HG03045 (cell line): ENCODE measurements around the gene RBPJ.
"Not testable (repeated sequence)": the region's sequence is repeated elsewhere in the genome, so short reads cannot be mapped to it uniquely, and the experiment has no call there.

Source experiments
- ATAC-seq: cut with Tn5 transposase; IDR thresholded peaks from one replicate; pipeline ENCODE4 v1.9.1; 2021; ENCODE audit warnings: mild to moderate bottlenecking, moderate library complexity; ENCODE audit not compliant: unreplicated experiment

RBPJ gene

DNA sequence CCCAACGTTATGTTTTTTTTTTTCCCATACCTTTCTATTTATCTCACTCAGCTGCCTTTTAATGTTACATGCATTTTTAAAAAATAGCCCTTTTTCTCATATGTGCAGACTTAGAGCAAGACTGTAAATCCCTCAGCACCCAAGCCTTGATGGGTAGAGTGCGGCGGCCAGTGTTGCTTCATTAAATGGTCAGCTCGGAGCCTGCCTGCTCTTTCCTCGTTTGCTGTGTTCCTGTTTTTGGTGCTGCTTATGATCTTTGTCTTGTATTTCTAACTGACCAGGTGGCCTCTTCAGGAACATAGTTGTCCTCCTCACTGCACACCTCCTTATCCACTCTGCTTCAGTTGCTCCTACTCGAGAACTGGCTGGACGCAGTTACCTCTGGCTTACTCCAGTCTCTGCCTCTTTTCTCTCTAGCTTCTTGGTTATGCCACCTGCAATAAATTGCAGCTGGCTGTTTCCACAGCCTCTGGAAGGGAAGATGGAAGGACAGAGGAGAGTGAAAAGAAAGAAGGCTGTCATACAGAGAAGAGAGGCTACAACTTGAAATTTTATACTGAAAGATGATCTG is 10.7 kb downstream of the RBPJ start:
- ATAC-seq = no peak

DNA sequence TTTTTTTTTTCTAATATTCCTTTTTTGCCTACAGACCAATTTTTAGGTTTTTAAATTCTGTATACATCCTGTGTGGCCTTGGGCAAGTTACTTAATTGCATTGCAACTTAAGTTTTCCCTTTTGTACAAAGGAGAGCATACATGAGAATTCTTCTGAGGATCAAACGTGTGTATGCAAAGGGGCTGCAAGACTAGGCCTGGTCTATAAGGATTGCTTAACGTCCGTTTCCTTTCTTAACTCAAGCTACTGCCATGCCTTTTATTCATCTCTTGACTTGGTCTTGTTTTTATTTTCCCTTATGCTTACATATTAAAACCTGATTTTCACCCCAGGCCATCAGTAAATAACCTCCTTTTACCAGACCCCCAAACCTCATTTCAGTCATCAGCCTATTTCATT is 13.6 kb downstream of the RBPJ start:
- ATAC-seq = no peak

DNA sequence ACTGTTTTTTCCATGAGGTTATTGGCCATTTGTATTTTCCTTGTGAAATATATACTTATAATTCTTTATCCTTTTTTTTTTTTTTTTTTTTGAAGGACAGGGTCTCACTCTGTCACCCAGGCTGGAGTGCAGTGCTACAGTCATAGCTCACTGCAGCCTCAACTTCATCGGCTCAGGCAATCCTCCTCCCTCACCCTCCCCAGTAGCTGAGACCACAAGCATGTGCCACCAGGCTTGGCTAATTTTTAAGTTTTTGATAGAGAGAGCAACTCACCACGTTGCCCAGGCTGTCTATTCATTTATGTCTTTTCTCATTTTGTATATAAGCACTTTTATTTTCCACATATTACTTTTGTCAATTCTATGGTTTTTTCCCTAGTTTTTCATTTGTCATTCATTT is 16.8 kb downstream of the RBPJ start:
- no peak for ATAC-seq

DNA sequence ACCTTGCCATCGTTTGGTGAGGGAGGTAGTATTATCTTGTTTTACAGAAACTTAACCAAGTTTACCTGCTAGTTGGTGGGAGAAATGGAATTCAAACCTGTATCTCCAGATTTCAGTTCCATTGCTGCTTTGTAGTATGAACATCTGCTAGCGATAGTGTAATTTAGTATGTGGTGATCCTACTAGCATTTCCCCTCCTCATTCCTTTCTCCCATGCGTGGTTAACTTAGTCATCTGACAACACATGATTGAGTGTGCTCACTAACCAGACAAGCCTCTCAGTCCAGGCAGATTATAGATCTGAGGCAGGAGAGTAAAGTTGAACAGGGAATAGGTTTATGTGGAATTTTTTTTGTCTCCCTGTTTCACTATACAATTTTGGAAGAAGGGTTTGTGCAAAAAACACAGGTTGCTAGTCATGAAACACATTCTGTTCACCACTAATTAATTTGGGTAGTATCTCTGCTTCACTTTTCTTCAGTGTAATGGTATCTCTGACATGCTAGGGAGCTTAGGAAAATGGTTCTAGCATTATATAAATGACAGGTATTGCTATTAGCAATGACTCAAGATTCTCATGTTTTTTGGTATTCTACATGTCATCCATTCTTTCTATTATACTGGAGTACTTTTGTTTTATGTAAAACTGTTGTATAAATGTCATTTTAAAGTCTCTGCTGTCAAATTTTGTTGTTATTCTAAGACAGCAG is 21.7 kb downstream of the RBPJ start:
- no peak for ATAC-seq

DNA sequence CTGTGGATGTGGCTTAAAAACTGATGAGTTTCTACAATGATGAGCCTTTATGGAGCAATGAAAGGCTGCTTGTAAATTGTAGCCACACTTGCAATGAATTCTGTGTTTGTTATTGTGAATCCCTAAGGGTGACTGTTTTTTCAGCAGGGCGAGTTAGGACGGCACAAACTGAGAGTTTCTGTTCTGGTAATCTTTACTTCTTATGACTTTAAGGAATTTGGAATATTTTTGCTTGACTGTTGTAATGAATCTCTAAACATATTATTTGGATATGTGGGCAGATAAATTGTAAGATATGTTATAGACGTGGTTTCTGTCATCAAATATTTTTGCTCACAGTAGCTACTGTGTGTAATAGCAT is 22.2 kb downstream of the RBPJ start:
- ATAC-seq = no peak

DNA sequence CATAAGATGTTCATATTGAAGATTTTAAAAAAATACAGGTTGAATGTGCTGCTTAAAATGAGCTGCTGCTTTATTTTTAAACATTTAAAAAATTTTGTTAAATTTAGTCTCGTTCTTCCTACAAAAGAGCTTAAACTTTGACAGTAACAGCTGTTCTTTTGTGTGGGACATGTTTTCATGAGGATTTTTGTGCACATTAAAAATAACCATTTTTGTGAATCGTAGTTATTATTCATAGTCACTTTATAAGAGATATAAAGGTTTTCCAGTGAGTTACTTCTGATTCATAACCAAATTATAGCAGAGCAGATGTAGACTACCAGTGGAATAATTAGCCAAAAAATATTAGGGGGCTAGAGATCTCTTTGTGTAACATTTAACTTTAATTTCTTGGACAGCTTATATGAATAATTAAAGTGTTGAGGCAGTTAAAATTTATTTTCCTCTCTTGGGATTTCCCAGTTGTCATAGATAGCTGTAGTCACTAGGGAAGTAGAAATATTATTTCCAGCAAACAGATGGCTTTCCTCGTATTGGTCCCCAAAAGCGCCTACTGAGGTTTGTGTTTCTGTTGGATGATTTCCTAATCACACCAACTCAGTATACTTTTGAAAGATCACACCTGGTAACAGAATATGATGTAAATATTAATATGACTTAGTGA is 24.2 kb downstream of the RBPJ start:
- ATAC-seq = no peak

DNA sequence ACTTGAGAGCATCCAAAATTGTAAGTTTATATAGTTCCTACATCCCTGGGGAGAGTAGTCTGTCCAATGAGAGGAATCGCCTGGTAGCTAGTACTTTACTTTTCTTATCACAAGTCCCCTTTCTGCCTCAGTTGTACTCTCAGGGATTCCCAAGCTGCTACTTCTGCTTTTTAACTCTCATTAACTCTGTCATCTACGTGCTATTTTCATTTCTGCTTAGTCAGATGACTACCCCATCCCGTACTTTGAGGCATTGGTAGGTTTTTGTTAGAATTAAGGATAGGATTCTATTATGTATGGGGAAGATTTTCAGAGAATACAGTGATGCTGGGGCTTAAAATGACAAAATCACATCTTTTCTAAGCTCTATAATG is 24.7 kb downstream of the RBPJ start:
- no peak for ATAC-seq

DNA sequence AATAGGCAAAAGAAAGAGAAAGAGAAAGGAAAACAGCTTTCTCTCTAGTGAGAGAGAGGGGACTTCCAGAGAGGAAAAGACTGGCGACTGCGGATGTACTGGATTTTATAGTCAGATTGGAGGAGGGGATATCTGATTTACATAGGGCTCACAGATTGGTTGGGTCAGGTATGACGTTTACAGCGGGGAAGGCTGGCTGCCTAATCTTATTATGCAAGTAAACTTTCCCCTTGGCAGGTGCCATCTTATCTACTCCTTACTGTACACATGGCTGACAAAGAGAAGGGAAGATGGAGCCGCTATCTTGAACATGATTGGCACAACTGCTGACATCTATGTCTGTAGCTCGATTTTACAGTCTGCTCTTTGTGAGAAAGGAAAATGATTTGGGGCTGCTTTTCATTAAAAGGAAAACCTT is 25.4 kb downstream of the RBPJ start:
- no peak for ATAC-seq

DNA sequence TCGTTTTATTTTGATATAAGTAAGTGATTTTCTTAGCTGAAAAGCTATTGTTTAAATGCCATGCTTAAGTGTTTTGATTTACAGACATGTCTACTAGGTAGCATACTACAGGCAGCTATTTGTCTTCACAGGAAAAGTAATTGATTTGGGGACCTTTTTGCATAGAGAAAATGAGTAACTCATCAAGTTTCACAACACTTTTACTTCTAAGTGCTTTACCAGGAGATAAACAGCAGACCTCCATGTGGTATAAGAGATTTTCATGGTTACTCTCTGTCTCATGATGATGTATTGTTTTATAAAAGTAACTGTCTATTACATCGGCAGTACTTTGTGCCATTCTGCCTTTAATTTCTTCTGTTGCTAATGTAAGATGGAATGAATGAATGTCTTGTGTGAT is 28.7 kb downstream of the RBPJ start:
- ATAC-seq = no peak

DNA sequence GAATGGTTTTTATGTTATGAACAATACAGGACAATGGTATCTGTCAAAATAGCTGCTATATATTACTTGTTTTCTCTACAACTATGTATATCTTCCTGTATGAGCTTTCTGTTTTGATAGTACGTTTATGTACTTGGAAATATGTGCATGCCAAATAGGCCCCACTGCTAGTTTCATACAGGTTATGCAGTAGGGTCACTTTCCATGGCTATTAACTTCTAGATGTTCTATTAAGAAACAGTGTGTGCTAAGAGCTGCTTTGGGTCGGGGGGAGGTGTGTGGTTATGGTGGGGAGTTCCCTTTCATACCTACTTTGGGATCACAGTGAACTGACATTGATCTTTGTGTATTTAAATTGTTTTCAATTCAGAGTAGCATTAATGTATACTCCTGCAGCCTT is 30.9 kb downstream of the RBPJ start:
- no peak for ATAC-seq

DNA sequence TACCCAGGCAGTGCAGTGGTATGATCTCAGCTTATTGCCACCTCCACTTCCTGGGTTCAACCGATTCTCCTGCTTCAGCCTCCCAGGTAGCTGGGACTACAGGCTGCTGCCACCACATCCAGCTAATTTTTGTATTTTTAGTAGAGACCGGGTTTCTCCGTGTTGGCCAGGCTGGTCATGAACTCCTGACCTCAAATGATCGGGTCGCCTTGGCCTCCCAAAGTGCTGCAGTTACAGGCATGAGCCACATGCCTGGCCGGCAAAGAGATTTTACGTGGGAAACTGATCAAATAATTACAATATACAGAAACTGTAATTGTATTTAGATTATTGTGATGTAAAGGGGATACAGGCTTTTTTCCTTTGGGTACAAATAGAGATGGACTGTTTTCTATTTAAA is 33.7 kb downstream of the RBPJ start:
- no peak for ATAC-seq

DNA sequence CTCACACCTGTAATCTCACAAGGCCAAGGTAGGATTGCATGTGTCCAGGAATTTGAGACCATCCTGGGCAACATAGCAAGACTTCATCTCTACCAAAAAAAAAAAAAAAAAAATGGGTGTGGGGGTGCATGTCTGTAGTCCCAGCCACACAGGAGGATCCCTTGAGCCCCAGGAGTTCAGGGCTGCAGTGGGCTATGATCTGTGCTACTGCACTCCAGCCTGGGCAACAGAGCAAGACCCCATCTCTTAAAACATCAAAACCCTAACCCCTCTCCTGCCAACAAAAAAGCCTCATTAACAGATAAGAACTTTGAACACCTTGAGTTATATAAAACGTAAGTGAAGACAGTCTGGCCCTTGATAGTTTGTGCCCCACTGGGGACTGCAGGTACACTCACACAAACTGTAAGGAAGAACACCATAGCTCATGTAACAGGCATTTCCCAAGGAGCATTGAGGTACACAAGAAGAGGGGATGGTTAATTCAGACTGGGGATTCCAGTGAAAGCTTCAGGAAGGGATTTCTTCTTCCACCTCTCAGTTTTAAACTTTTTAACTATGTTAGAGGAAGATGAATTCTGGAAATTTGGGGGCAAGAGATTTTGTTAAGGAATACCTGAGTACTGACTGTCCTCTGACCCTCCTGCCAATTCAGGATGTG is 34.7 kb downstream of the RBPJ start:
- no peak for ATAC-seq

DNA sequence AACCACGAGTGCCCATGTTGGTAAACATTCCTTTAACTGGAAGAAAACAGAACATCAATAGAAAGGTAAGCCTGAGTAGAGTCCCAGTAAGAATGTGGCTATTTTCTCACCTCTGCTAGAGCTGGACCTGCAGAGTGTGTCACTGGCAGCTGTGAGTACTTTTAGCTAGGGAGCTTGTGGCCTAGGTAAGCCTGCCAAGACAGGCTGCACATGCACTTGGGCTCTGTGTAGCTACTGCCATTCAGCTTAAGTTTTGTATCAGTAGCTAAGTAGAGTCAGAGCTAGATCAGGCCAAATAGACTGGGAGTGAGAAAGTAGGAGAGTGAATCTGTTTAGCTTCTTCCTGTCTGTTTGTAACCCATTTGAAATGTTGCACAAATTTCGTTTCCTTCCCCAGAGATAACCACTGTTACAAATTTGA is 35.3 kb downstream of the RBPJ start:
- ATAC-seq = no peak

DNA sequence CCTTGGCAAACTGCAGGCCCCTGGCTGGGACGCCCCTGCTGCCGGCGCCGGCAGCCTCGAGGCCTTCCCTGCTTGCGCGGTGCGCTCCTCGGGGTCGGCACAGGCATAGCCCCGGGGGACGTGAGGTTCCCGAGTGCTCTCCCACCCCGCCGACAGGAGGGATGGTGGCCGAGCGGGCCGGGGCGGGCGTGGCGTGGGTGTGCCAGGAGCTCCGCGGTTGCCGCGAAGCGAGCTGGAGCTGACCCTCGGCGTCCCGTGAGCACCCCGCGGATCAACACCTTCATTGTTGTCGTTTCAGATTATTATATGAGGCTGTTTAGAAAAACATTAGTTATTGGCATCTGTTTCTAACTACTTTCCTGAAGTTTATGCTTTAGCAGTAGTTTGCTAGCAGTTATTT is 38.7 kb downstream of the RBPJ start:
- not testable (repeated sequence) for ATAC-seq

DNA sequence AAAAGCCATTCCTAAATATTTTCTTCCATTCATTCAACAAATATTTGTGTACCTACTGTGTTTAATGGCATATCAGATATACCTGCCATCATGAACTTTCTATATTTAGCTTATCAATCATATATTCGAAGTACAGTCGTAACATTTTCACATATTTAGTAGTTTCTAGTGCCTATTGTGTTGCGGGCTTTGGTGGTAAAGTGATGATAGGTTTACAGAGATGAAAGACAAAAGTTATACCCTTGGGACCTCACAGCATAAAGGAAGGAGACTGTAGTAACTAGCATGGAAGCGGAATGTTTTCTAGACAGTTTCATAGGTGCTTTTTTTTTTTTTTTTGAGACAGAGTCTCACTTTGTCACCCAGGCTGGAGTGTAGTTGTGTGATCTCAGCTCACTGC is 39.5 kb downstream of the RBPJ start:
- no peak for ATAC-seq

DNA sequence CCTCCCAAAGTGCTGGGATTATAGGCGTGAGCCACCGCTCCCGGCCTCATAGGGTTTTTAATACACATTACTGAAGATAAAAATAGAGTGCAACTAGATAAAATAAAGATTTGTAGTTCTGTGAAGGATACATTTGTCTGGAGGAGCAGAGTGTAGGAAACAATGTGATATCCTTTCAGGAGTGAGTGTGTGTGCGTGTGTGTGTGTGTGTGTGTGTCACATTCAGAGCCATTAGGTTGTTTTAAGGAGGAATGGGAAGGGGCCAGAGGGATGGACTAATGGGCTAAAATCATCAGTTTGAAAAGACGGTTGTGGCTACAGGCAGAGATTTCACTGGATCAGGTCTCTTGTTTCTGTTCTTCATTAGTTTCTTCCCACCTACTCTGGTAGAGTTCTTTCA is 40.0 kb downstream of the RBPJ start:
- no peak for ATAC-seq

DNA sequence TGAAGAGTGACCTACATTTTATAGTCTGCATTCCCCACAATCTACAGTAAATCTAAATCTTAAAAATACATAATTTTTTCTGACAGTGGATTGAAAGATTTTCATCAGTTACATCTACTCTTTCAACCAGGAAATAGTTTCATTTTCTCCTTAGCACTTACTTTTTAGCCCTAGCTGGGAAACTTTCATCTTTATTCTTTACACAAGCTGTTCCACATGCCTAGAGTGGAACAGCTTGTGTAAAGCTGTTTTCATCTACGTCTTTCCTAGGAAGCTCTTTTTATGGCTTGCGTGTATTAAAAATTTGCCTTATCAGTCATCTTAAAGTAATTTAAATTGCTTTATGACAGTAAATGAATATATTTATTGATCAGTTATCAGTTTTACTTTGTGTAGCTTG is 40.5 kb downstream of the RBPJ start:
- no peak for ATAC-seq

DNA sequence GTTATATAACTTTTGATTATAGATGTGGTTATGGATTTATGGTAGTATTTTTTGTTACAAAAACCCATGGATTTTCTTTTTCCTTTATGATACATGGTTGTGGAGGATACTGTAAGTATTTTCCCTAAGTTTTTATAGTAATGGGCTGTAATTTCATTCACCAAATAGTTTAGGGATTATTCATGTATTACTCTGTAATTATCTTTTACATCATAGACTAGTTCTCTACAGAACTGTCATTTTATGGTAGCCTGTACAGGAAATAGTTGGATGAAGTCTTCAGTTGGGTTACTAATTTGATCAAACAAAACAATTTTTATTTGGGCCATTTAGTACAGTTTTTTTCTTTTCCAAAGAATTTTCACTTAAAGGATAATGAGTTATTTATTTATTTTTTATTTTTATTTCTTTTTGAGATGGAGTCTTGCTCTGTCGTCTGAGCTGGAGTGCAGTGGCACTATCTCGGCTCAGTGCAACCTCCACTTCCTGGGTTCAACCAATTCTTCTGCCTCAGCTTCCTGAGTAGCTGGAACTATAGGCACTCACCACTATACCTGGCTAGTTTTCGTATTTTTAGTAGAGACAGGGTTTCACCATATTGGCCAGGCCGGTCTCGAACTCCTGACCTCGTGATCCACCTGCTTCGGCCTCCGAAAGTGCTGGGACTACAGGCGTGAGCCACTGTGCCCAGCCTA is 42.1 kb downstream of the RBPJ start:
- ATAC-seq = no peak

DNA sequence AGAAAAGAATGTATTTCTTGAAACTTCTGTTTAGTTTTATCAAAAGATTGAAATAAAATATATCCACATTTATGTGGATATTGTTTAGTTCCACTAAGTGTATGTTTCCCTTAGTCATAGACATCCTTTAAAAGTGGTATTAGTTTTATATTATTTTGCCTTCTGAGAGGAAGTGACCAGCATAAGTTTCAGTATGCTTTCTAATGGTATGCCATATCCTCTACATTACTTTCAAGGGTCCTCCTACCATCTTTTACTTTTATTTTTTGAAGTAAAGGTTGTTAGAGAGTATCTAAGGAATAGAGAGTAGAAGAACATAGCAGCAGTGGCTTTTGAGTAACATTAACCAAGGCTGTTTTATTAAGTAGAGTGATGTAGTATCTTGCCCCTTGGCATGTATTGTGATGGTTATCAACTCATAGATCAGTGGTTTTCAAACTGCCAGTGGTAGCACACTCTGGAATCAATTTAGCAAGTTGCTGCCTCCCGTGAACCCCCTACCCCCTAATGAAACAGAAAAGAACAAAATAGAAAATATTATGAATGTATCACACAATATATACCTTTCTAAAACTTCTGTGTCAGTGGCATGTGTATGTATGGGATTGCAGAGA is 44.8 kb downstream of the RBPJ start:
- no peak for ATAC-seq

DNA sequence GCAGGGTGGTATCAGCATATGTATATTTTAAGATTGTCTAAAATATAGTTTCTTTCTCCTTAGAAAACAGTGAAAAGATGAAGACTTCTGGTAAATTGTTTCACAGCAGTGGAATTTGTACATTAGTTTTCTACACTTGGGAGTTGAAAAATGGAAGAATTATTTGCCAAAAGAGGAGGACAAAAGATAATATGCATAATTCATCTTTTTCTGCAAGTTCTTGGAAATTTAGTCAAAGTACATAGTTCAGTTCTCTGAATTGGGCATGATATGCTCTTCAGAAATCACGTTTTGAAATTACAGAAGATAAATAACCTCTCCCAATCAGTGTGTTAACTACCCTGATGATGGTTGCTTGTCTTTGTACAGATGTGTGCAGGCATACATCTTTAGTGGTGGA is 47.0 kb downstream of the RBPJ start:
- ATAC-seq = no peak

DNA sequence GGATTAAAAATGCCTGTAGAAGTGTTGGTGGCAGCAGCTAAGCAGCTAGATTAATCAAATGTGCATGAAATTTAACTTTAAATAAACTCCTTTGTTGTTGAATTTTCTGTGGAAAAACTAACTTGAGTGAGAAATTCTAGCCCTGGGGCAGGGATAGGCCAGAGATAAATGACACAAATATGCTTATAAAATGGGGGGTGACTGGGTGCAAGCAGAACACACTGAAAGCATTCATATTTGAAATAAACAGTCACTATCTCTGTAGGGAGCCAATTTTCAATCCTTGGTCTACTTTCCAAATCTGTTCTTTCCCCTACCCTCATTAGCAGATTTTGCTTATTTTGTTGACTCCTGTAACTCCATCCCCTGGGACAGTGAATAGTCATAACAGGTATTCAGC is 47.9 kb downstream of the RBPJ start:
- ATAC-seq = no peak
